ENCODE results near the gene VAMP5. TPM values are rescaled to one million over a fixed set of nuclear protein-coding genes. Genes with fewer than 3 reads are reported as not detected.

The VAMP5 gene
- total RNA-seq, 1 experiment from 2014 or later: 1.9 TPM

GRCh38 chr2:85549095-85549494, 35.1 kb upstream of the VAMP5 start (continued):
- TF ChIP-seq CBX3 (IDR thresholded peaks at IDR 0.05; ENCODE audit: low read depth) (no peak), REST (IDR thresholded peaks at IDR 0.05; ENCODE audit: low read depth) (no peak), MAX (IDR thresholded peaks at IDR 0.05) (no peak), JUND (IDR thresholded peaks at IDR 0.05) (no peak), ZNF274 (IDR thresholded peaks at IDR 0.05; ENCODE audit: low read depth, low read length) (no peak), ZFX (IDR thresholded peaks at IDR 0.05) (no peak)

GRCh38 chr2:85549826-85550225, 34.4 kb upstream of the VAMP5 start:
- Histone ChIP-seq H3K9ac (ENCODE audit: low read length) (no peak overlapping the region), H3K27ac (ENCODE audit: low read depth, low read length) (no peak overlapping the region), H3K36me3 (ENCODE audit: control insufficient read depth in 1 of 2, insufficient read depth in 2 of 2, low read length in 2 of 2) (peaks cover 14 to 48% of the 10 kb centered on the region in 2 experiments; a peak in 3 of 4 replicates), H3K4me2 (ENCODE audit: low read length) (no peak overlapping the region), H3K4me3 (replicated peaks in 1 of 2; ENCODE audit: low read depth in 1 of 2, low read length in 2 of 2) (no peak overlapping the region), H3K27me3 (ENCODE audit: insufficient read depth, low read length) (no peaks in the 10 kb centered on the region), H4K20me1 (ENCODE audit: insufficient read depth) (peaks cover 7% of the 10 kb centered on the region; the same call in 1 of the 2 replicates), H3K4me1 (ENCODE audit: control insufficient read depth in 1 of 2, insufficient read depth in 2 of 2, low read length in 2 of 2) (peaks cover 0 to 9% of the 10 kb centered on the region in 2 experiments; a peak in 1 of 4 replicates), H3K9me3 (ENCODE audit: control insufficient read depth in 1 of 2, insufficient read depth in 1 of 2, low read depth in 1 of 2, low read length in 2 of 2) (no peaks in the 10 kb centered on the region), H2AFZ (ENCODE audit: low read depth, low read length, poor library complexity, severe bottlenecking) (no peak overlapping the region), H3K79me2 (ENCODE audit: insufficient read depth, low read length) (no peaks in the 10 kb centered on the region), H3K9me2 (ENCODE audit: insufficient read depth) (no peaks in the 10 kb centered on the region)
- BruUV-seq (replicated peaks): TSS peak; percentile 25
- ChIA-PET POLR2A (interaction anchor here (1.2 to 15.3 kb wide), 5 partner anchors 9 to 160 kb away, joined by 3 to 236 read pairs (median 3); partner anchors contain the start of genes MAT2A, SH2D6 and VAMP8), RAD21 (ENCODE audit: low non-redundant PET in 1 of 2, low total read pairs in 2 of 2, uncharacterized antibody in 2 of 2, unreplicated experiment in 2 of 2) (no interaction called here), CTCF (interaction anchor here (0.6 to 5.0 kb wide), 2 partner anchors 71 to 130 kb away, joined by 3 to 118 read pairs; partner anchors contain the start of gene SH2D6)
- ATAC-seq (no peak), DNase-seq (ENCODE audit: low read depth, low spot score) (no peak)
- intact Hi-C loops (cut with micrococcal nuclease): loop anchor here (10.0 kb wide), 1 partner anchor 225 kb away; the partner anchor contains the start of gene TGOLN2
- no peak for TF ChIP-seq EGR1 (IDR thresholded peaks at IDR 0.05; ENCODE audit: low read depth)
- TF ChIP-seq ATF3 (IDR thresholded peaks at IDR 0.05): no peak
- no peak for TF ChIP-seq ZNF274 (IDR thresholded peaks at IDR 0.05; ENCODE audit: low read depth, low read length)
- TF ChIP-seq CBX3 (IDR thresholded peaks at IDR 0.05; ENCODE audit: low read depth): no peak
- no peak for TF ChIP-seq REST (IDR thresholded peaks at IDR 0.05; ENCODE audit: low read depth)

All from HCT116 (cell line).